IMR-90 (cell line): ENCODE results near the gene SLC29A1. TPM values are rescaled to one million over a fixed set of nuclear protein-coding genes. Genes with fewer than 3 reads are reported as not detected.

Source experiments
- ATAC-seq: fragments of 200-7000 bp; cut with Tn5 transposase; 2 replicates; pipeline ENCODE4 v1.9.1; 2020; ENCODE audit warnings: low read depth, mild to moderate bottlenecking, moderate library complexity
- BruUV-seq: library from RNA; stranded (reverse); fragments of 400-500 nt; replicated peaks from 2 replicates; lab custom pipeline; 2021; lab: Mats Ljungman, UMichigan
- CTCF ChIA-PET: fragments of 300-600 bp; formaldehyde crosslinking; extraction: SDS; loops from one replicate; lab custom pipeline; 2021; ENCODE audit warnings: antibody characterized with exemption; lab: Yijun Ruan, JAX
- POLR2A ChIA-PET: fragments of 300-600 bp; sonication (Branson Sonifier 250); formaldehyde crosslinking; loops from one replicate; lab custom pipeline; 2022; ENCODE audit warnings: antibody characterized with exemption; ENCODE audit not compliant: unreplicated experiment; lab: Charles Lee
- DNase-seq: peaks from one replicate; pipeline ENCODE4 v3.0.0; 2013
- H2AFZ ChIP-seq: replicated peaks from 2 replicates; pipeline ENCODE3; 2013; ENCODE audit warnings: low read length, mild to moderate bottlenecking; ENCODE audit not compliant: poor library complexity
- H2AK5ac ChIP-seq: 2 replicates; pipeline ENCODE4 v1.6.1; 2013; ENCODE audit warnings: low read depth, low read length, inconsistent platforms
- H2AK9ac ChIP-seq: replicated peaks from 2 replicates; pipeline ENCODE3; 2013; ENCODE audit warnings: mild to moderate bottlenecking, low read depth, low read length, moderate library complexity; ENCODE audit not compliant: poor library complexity
- H2BK120ac ChIP-seq: 2 replicates; pipeline ENCODE4 v1.6.1; 2013; ENCODE audit warnings: low read depth, low read length, inconsistent platforms
- H2BK15ac ChIP-seq: 3 replicates; pipeline ENCODE4 v1.6.1; 2013; ENCODE audit warnings: low read depth, low read length, inconsistent platforms
- H2BK20ac ChIP-seq: 2 replicates; pipeline ENCODE4 v1.6.1; 2013; ENCODE audit warnings: low read depth, mild to moderate bottlenecking, inconsistent platforms, low read length, moderate library complexity
- H2BK5ac ChIP-seq: 2 replicates; pipeline ENCODE4 v1.6.1; 2013; ENCODE audit warnings: mild to moderate bottlenecking, low read depth, low read length, inconsistent platforms; ENCODE audit not compliant: poor library complexity, severe bottlenecking
- H3K14ac ChIP-seq: replicated peaks from 2 replicates; pipeline ENCODE4 v1.6.1; 2013; ENCODE audit warnings: low read depth, low read length, inconsistent platforms
- H3K18ac ChIP-seq: 2 replicates; pipeline ENCODE4 v1.6.1; 2013; ENCODE audit warnings: low read depth, low read length, control low read depth
- H3K23ac ChIP-seq: 2 replicates; pipeline ENCODE4 v1.6.1; 2013; ENCODE audit warnings: low read depth, low read length, inconsistent platforms
- H3K27ac ChIP-seq: 2 replicates; pipeline ENCODE4 v1.5.1; 2013; ENCODE audit warnings: mild to moderate bottlenecking, control low read depth, low read length; ENCODE audit not compliant: insufficient read depth
- H3K27me3 ChIP-seq: 2 replicates; pipeline ENCODE4 v1.6.1; 2013; ENCODE audit warnings: low read length; ENCODE audit not compliant: control insufficient read depth, insufficient read depth
- H3K36me3 ChIP-seq: 2 replicates; pipeline ENCODE4 v1.6.1; 2013; ENCODE audit warnings: low read length, mixed read lengths; ENCODE audit not compliant: control insufficient read depth, insufficient read depth
- H3K4ac ChIP-seq: 2 replicates; pipeline ENCODE4 v1.6.1; 2013; ENCODE audit warnings: low read depth, low read length, inconsistent platforms
- H3K4me1 ChIP-seq: 2 replicates; pipeline ENCODE4 v1.6.1; 2013; ENCODE audit warnings: low read length, mixed read lengths; ENCODE audit not compliant: control insufficient read depth, insufficient read depth
- H3K4me2 ChIP-seq: 2 replicates; pipeline ENCODE4 v1.6.1; 2013; ENCODE audit warnings: low read depth, mild to moderate bottlenecking, control low read depth, low read length, moderate library complexity
- H3K4me3 ChIP-seq: 2 replicates; pipeline ENCODE4 v1.5.1; 2013; ENCODE audit warnings: low read depth, mild to moderate bottlenecking, control low read depth, low read length, moderate library complexity; ENCODE audit not compliant: insufficient read depth
- H3K56ac ChIP-seq: 2 replicates; pipeline ENCODE4 v1.6.1; 2013; ENCODE audit warnings: low read length, inconsistent platforms; ENCODE audit not compliant: insufficient read depth; ENCODE audit errors: extremely low read depth
- H3K79me1 ChIP-seq, 2 experiments: 2 replicates each; pipeline ENCODE4 v1.6.1; 2013; ENCODE audit warnings: low read length in 2 of 2, inconsistent platforms in 1 of 2, low read depth in 1 of 2
- H3K9ac ChIP-seq: 2 replicates; pipeline ENCODE4 v1.6.1; 2013; ENCODE audit warnings: low read depth, low read length, control low read depth
- H3K9me1 ChIP-seq: 2 replicates; pipeline ENCODE4 v1.6.1; 2013; ENCODE audit warnings: low read length, inconsistent platforms; ENCODE audit not compliant: insufficient read depth
- H3K9me3 ChIP-seq: 2 replicates; pipeline ENCODE4 v1.6.1; 2013; ENCODE audit warnings: low read length; ENCODE audit not compliant: control insufficient read depth, insufficient read depth
- H4K20me1 ChIP-seq: 2 replicates; pipeline ENCODE4 v1.6.1; 2013; ENCODE audit warnings: low read length, inconsistent platforms; ENCODE audit not compliant: insufficient read depth
- H4K5ac ChIP-seq: 2 replicates; pipeline ENCODE4 v1.6.1; 2013; ENCODE audit warnings: mild to moderate bottlenecking, low read depth, low read length, control low read depth
- H4K8ac ChIP-seq, 2 experiments: 2 replicates each; pipeline ENCODE4 v1.6.1; 2013; ENCODE audit warnings: low read depth in 2 of 2, low read length in 2 of 2, control low read depth in 1 of 2, inconsistent platforms in 1 of 2
- H4K91ac ChIP-seq: 2 replicates; pipeline ENCODE4 v1.6.1; 2013; ENCODE audit warnings: low read depth, low read length, inconsistent platforms; ENCODE audit not compliant: insufficient read depth
- BHLHE40 ChIP-seq: fragments of 150-350 bp; IDR thresholded peaks from 2 replicates; pipeline ENCODE4 v1.6.1; 2016; ENCODE audit warnings: mild to moderate bottlenecking, low read depth, low read length
- CEBPB ChIP-seq: IDR thresholded peaks from 2 replicates; pipeline ENCODE4 v1.6.1; 2012; ENCODE audit warnings: low read depth, low read length, improper control_type of control experiment
- FOS ChIP-seq: fragments of 150-350 bp; IDR thresholded peaks from 2 replicates; pipeline ENCODE4 v1.6.1; 2016; ENCODE audit warnings: low read depth, low read length
- MAFK ChIP-seq: IDR thresholded peaks from 2 replicates; pipeline ENCODE4 v1.6.1; 2012; ENCODE audit warnings: low read depth, low read length, improper control_type of control experiment
- MXI1 ChIP-seq: IDR thresholded peaks from 2 replicates; pipeline ENCODE4 v1.6.1; 2012; ENCODE audit warnings: low read depth, mild to moderate bottlenecking, low read length, moderate library complexity, borderline replicate concordance
- RAD21 ChIP-seq: IDR thresholded peaks from 2 replicates; pipeline ENCODE4 v1.6.1; 2012; ENCODE audit warnings: low read length, improper control_type of control experiment
- WGBS, 2 experiments: methylation state at CpG; one replicate each; pipeline versions ENCODE4 v1.1.5 to v1.1.7; 2013; ENCODE audit warnings: missing lambda C conversion rate in 2 of 2; ENCODE audit not compliant: insufficient read length in 1 of 2; ENCODE audit errors: extremely low coverage in 2 of 2; 5-methylcytosine and 5-hydroxymethylcytosine counted together
- dilution Hi-C: fragments of 300-500 bp; cut with HindIII; formaldehyde crosslinking; loops from one replicate; pipeline ENCODE4 v1.14.3; 2018; ENCODE audit warnings: low sequenced_read_pairs; ENCODE audit not compliant: unreplicated experiment
- in situ Hi-C: fragments of 300-500 bp; cut with MboI; formaldehyde crosslinking; loops from 3 replicates; pipeline ENCODE4 v1.14.3; 2019; ENCODE audit warnings: low sequenced_read_pairs, inconsistent platforms, mixed read lengths
- intact Hi-C: fragments of 100-400 bp; cut with micrococcal nuclease; formaldehyde crosslinking; loops from 2 replicates; pipeline ENCODE4 v1.10.0; 2022
- polyA plus RNA-seq, 3 experiments: library from polyadenylated mRNA; depleted of rRNA; stranded (reverse); fragments of >200 nt; gene quantifications; 2 replicates each; pipeline ENCODE4 v1.2.3, GENCODE V29; 2012; ENCODE audit warnings: low replicate concordance in 1 of 3
- total RNA-seq: library from RNA; depleted of rRNA; stranded (reverse); fragments of >200 nt; gene quantifications from 2 replicates; pipeline ENCODE4 v1.2.3, GENCODE V29; 2012

The SLC29A1 gene
- total and polyA plus RNA-seq, 2 of the 4 experiments (the other 2 are of a cell fraction): 4.1 to 22.1 TPM

DNA sequence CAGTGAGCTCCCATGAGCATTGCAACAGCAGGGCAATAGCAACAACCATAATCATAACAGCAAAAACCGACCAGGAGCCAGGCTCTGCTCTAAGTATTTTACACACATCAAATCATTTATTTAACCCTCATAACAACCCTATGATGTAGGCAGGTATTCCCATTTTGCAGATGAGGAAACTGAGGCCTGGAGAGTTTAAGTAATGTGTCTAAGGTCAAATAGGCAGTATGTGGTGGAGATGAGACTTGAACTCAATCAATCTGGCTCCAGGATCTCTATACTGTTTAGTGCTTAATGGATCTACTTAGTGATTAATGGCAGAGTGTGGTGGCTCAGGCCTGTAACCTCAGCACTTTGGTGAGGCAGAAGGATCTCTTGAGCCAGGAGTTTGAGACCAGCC is 50.2 kb downstream of the SLC29A1 start:
- Histone ChIP-seq H3K56ac (no peak overlapping the region), H3K9me1 (no peaks in the 10 kb centered on the region), H3K18ac (no peak overlapping the region), H3K14ac (no peak overlapping the region), H2AFZ (no peak overlapping the region), H3K79me1 (no peaks in the 10 kb centered on the region), H2BK120ac (no peak overlapping the region), H3K23ac (no peak overlapping the region), H4K5ac (no peak overlapping the region), H2AK9ac (no peak overlapping the region), H3K4me3 (no peak overlapping the region), H4K20me1 (no peaks in the 10 kb centered on the region), H2BK20ac (no peak overlapping the region), H3K9me3 (no peaks in the 10 kb centered on the region), H3K27ac (no peak overlapping the region), H3K4me2 (no peak overlapping the region), H2BK15ac (no peak overlapping the region), H2AK5ac (no peak overlapping the region), H4K8ac (no peak overlapping the region), H4K91ac (no peak overlapping the region), H3K4ac (no peak overlapping the region), H3K9ac (no peak overlapping the region), H3K4me1 (no peaks in the 10 kb centered on the region), H2BK5ac (no peak overlapping the region), H3K36me3 (no peaks in the 10 kb centered on the region), H3K27me3 (peaks cover 83% of the 10 kb centered on the region)
- TF ChIP-seq MAFK (no peak), FOS (no peak), RAD21 (no peak), CEBPB (no peak), MXI1 (no peak), BHLHE40 (no peak)
- no CpG with 5 or more reads among the region's 1 CpG for WGBS, 2 experiments
- ATAC-seq (no peak), DNase-seq (no peak)
- ChIA-PET CTCF (no interaction called here), POLR2A (no interaction called here)
- BruUV-seq: no TSS peak
- dilution Hi-C loops (no loop called here), in situ Hi-C loops (no loop called here), intact Hi-C loops (no loop called here)
